ENCODE results near the gene KIF9.
"Not testable (repeated sequence)": the region's sequence is repeated elsewhere in the genome, so short reads cannot be mapped to it uniquely, and the experiment has no call there.

The KIF9 gene

GRCh38 chr3:47193871-47194859 is 88.4 kb downstream of the KIF9 start:
- DNase-seq (ENCODE audit: low read depth in 2 of 3, low spot score in 1 of 3) = no peak

GRCh38 chr3:47186285-47186684 is 96.3 kb downstream of the KIF9 start:
- no peak for DNase-seq (ENCODE audit: low read depth in 2 of 3, low spot score in 1 of 3)

DNA sequence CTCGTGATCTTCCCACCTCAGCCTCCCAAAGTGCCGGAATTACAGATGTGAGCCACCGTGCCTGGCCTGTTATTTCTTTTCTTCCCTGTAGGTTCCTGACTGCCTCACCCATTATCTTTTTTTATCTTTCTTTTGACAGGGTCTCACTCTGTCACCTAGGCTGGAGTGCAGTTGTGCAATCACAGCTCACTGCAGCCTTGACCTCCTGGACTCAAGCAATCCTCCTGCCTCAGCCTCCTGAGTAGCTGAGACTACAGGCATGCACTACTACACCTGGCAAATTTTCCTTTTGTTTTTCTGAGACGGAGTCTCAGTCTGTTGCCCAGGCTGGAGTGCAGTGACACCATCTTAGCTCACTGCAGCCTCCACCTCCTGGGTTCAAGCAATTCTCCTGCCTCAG is 100.9 kb downstream of the KIF9 start:
- DNase-seq (ENCODE audit: low read depth in 2 of 3, low spot score in 1 of 3) = not testable (repeated sequence)

GRCh38 chr3:47180011-47180410 is 102.6 kb downstream of the KIF9 start:
- DNase-seq (ENCODE audit: low read depth in 2 of 3, low spot score in 1 of 3) = not testable (repeated sequence)
